Measurements from ENCODE around the gene HMGXB4. TPM values are rescaled to one million over a fixed set of nuclear protein-coding genes. Genes with fewer than 3 reads are reported as not detected.

The HMGXB4 gene
- total and polyA plus RNA-seq, 2 of the 4 experiments (the other 2 are of a cell fraction), result 11.8 to 18.5 TPM

GRCh38 chr22:35322893-35323292 lies 65.6 kb downstream of the HMGXB4 start:
- Histone ChIP-seq H3K79me1 (ENCODE audit: low read depth in 1 of 2, low read length in 2 of 2) (peaks cover 0 to 22% of the 10 kb centered on the region in 2 experiments; a peak in 1 of 4 replicates), H3K9me1 (ENCODE audit: insufficient read depth, low read length) (peaks cover 2% of the 10 kb centered on the region; the same call in 1 of the 2 replicates), H3K14ac (replicated peaks; ENCODE audit: low read depth, low read length) (no peak overlapping the region), H2BK20ac (ENCODE audit: low read depth, low read length) (no peak overlapping the region), H2AK9ac (replicated peaks; ENCODE audit: low read depth, low read length, poor library complexity) (no peak overlapping the region), H4K91ac (ENCODE audit: insufficient read depth, low read depth, low read length) (no peak overlapping the region), H3K23ac (ENCODE audit: low read depth, low read length) (no peak overlapping the region), H3K4me3 (ENCODE audit: insufficient read depth, low read depth, low read length) (no peak overlapping the region), H2BK120ac (ENCODE audit: low read depth, low read length) (no peak overlapping the region), H2BK5ac (ENCODE audit: low read depth, low read length, poor library complexity, severe bottlenecking) (no peak overlapping the region), H4K8ac (ENCODE audit: low read depth in 2 of 2, low read length in 2 of 2) (no peak overlapping the region), H3K36me3 (ENCODE audit: control insufficient read depth, insufficient read depth, low read length) (peaks cover 71% of the 10 kb centered on the region), H3K4ac (ENCODE audit: low read depth, low read length) (no peak overlapping the region), H3K9ac (ENCODE audit: low read depth, low read length) (no peak overlapping the region), H3K27me3 (ENCODE audit: control insufficient read depth, insufficient read depth, low read length) (no peaks in the 10 kb centered on the region), H4K20me1 (ENCODE audit: insufficient read depth, low read length) (peaks cover 21% of the 10 kb centered on the region), H2AFZ (replicated peaks; ENCODE audit: low read length, poor library complexity) (no peak overlapping the region), H2BK15ac (ENCODE audit: low read depth, low read length) (no peak overlapping the region), H3K4me2 (ENCODE audit: low read depth, low read length) (no peak overlapping the region), H4K5ac (ENCODE audit: low read depth, low read length) (no peak overlapping the region), H3K9me3 (ENCODE audit: control insufficient read depth, insufficient read depth, low read length) (no peaks in the 10 kb centered on the region), H3K56ac (ENCODE audit: extremely low read depth, insufficient read depth, low read length) (no peak overlapping the region), H2AK5ac (ENCODE audit: low read depth, low read length) (no peak overlapping the region), H3K4me1 (ENCODE audit: control insufficient read depth, insufficient read depth, low read length) (no peaks in the 10 kb centered on the region), H3K18ac (ENCODE audit: low read depth, low read length) (no peak overlapping the region), H3K27ac (ENCODE audit: insufficient read depth, low read length) (no peak overlapping the region)
- DNase-seq (no peak), ATAC-seq (ENCODE audit: low read depth) (no peak)
- 88% methylated on average over 4 of the region's 15 CpGs; no CpG with 5 or more reads in 1 of the 2 experiments for WGBS, 2 experiments (ENCODE audit: extremely low coverage in 2 of 2, insufficient read length in 1 of 2)
- intact Hi-C loops (cut with micrococcal nuclease), result no loop called here
- POLR2A ChIA-PET (ENCODE audit: unreplicated experiment), result no interaction called here
- CTCF ChIA-PET, result no interaction called here
- no TSS peak for BruUV-seq (replicated peaks)
- in situ Hi-C loops (cut with MboI; ENCODE audit: low sequenced_read_pairs), result loop anchor here (25.0 kb wide), 1 partner anchor 1189 kb away; the partner anchor contains the start of gene FOXRED2
- dilution Hi-C loops (cut with HindIII; ENCODE audit: low sequenced_read_pairs, unreplicated experiment), result no loop called here
- no peak for TF ChIP-seq CHD1 (IDR thresholded peaks at IDR 0.05; ENCODE audit: low read depth, low read length)
- no peak for TF ChIP-seq SMC3 (IDR thresholded peaks at IDR 0.05; ENCODE audit: low read depth, low read length)
- TF ChIP-seq CTCF (conservative IDR thresholded peaks at IDR 0.05; ENCODE audit: low read depth, low read length), result no peak

Measured in IMR-90 (cell line).